Neural progenitor cell (in vitro differentiated cells): ENCODE data around the gene ZNRD2. TPM values are rescaled to one million over a fixed set of nuclear protein-coding genes. Genes with fewer than 3 reads are reported as not detected.

ENCODE experiments used
- DNase-seq: peaks from one replicate; pipeline ENCODE4 v3.0.0-alpha.2; 2016; ENCODE audit warnings: low spot score
- H2AFZ ChIP-seq: fragments of 200-600 bp; sonication (generic); replicated peaks from 2 replicates; pipeline ENCODE4 v1.6.1; 2016; ENCODE audit warnings: antibody characterized with exemption
- H3F3A ChIP-seq: fragments of 200-600 bp; sonication (generic); 2 replicates; pipeline ENCODE4 v1.6.1; 2016; ENCODE audit warnings: antibody characterized with exemption, low read depth
- H3K27ac ChIP-seq: fragments of 200-600 bp; sonication (generic); 2 replicates; pipeline ENCODE4 v1.5.1; 2016; ENCODE audit warnings: mild to moderate bottlenecking
- H3K27me3 ChIP-seq: fragments of 200-600 bp; sonication (generic); 2 replicates; pipeline ENCODE4 v1.6.1; 2016; ENCODE audit warnings: mild to moderate bottlenecking, moderate library complexity
- H3K36me3 ChIP-seq: fragments of 200-600 bp; sonication (generic); 2 replicates; pipeline ENCODE4 v1.5.1; 2016
- H3K4me1 ChIP-seq: fragments of 200-600 bp; sonication (generic); 2 replicates; pipeline ENCODE4 v1.6.1; 2016; ENCODE audit warnings: mixed run types
- H3K4me2 ChIP-seq: fragments of 200-600 bp; sonication (generic); 2 replicates; pipeline ENCODE4 v1.6.1; 2016
- H3K4me3 ChIP-seq: fragments of 200-600 bp; sonication (generic); 2 replicates; pipeline ENCODE4 v1.5.1; 2016
- H3K79me2 ChIP-seq: fragments of 200-600 bp; sonication (generic); 2 replicates; pipeline ENCODE4 v1.6.1; 2016; ENCODE audit warnings: low read depth
- H3K9ac ChIP-seq: fragments of 200-600 bp; sonication (generic); 2 replicates; pipeline ENCODE4 v1.6.1; 2016
- H3K9me3 ChIP-seq: fragments of 200-600 bp; sonication (generic); 2 replicates; pipeline ENCODE4 v1.5.1; 2016; ENCODE audit warnings: low read depth
- H4K20me1 ChIP-seq: fragments of 200-600 bp; sonication (generic); 2 replicates; pipeline ENCODE4 v1.6.1; 2016; ENCODE audit warnings: low read depth
- H3K27ac Mint-ChIP-seq: 3 replicates; pipeline ENCODE4 v1.8.0; 2021; ENCODE audit warnings: mixed read lengths
- H3K27me3 Mint-ChIP-seq: 2 replicates; pipeline ENCODE4 v1.8.0; 2022; ENCODE audit warnings: low read depth, mild to moderate bottlenecking, inconsistent platforms, moderate library complexity, mixed read lengths; ENCODE audit not compliant: insufficient read depth
- H3K36me3 Mint-ChIP-seq: 3 replicates; pipeline ENCODE4 v1.8.0; 2021; ENCODE audit warnings: mixed read lengths
- H3K4me1 Mint-ChIP-seq: 3 replicates; pipeline ENCODE4 v1.8.0; 2021; ENCODE audit warnings: mixed read lengths
- H3K4me3 Mint-ChIP-seq: 3 replicates; pipeline ENCODE4 v1.8.0; 2021; ENCODE audit warnings: mild to moderate bottlenecking, moderate library complexity, mixed read lengths
- H3K9me3 Mint-ChIP-seq: 3 replicates; pipeline ENCODE4 v1.8.0; 2020; ENCODE audit warnings: mixed read lengths
- CTCF ChIP-seq: fragments of 200-600 bp; sonication (generic); IDR thresholded peaks from 2 replicates; pipeline ENCODE4 v1.5.1; 2017; ENCODE audit warnings: antibody characterized with exemption, mild to moderate bottlenecking
- EZH2 ChIP-seq: fragments of 200-600 bp; sonication (generic); IDR thresholded peaks from 2 replicates; pipeline ENCODE4 v1.6.1; 2017; ENCODE audit warnings: antibody characterized with exemption, mild to moderate bottlenecking, moderate library complexity
- EZH2phosphoT487 ChIP-seq: fragments of 200-600 bp; sonication (generic); IDR thresholded peaks from 2 replicates; pipeline ENCODE4 v1.6.1; 2017; ENCODE audit warnings: antibody characterized with exemption
- total RNA-seq: library from RNA; depleted of rRNA; stranded (reverse); fragments of >200 nt; gene quantifications from 2 replicates; pipeline ENCODE4 v1.2.3, GENCODE V29; 2015; ENCODE audit warnings: low replicate concordance

The ZNRD2 gene
- total RNA-seq, 1 donor from 2014 or later = 15.5 TPM

- Mint-ChIP-seq H3K4me1 (peaks cover 35% of the 10 kb centered on the region), H3K27ac (no peak overlapping the region)
- no peak overlapping the region for H3K4me2 ChIP-seq
These were observed 4.4 kb upstream of the ZNRD2 start for GRCh38 chr11:65565624-65566453.

GRCh38 chr11:65569164-65569972 lies 909 bp upstream of the ZNRD2 start:
- peak overlapping the region; percentile 97 for H3K4me2 ChIP-seq
- H3F3A ChIP-seq = peaks cover 50% of the 10 kb centered on the region
- TF ChIP-seq EZH2phosphoT487 (no peak), EZH2 (no peak), CTCF (no peak)
- no peaks in the 10 kb centered on the region for H3K9me3 ChIP-seq
- H4K20me1 ChIP-seq = peaks cover 32% of the 10 kb centered on the region
- H3K4me1 ChIP-seq = peaks cover 22% of the 10 kb centered on the region
- peak overlapping the region; percentile 71 for H3K9ac ChIP-seq
- H3K4me3 ChIP-seq = peak overlapping the region; percentile 93
- peak overlapping the region; percentile 90 for H3K4me3 Mint-ChIP-seq
- peak overlapping the region; percentile 69 for H2AFZ ChIP-seq
- peak overlapping the region; percentile 44 for H3K27ac Mint-ChIP-seq
- no peak for DNase-seq
- no peaks in the 10 kb centered on the region for H3K9me3 Mint-ChIP-seq
- H3K27ac ChIP-seq = peak overlapping the region; percentile 76
- peaks cover 11% of the 10 kb centered on the region for H3K27me3 Mint-ChIP-seq
- peaks cover 5% of the 10 kb centered on the region for H3K36me3 Mint-ChIP-seq
- H3K27me3 ChIP-seq = peaks cover 6% of the 10 kb centered on the region
- H3K79me2 ChIP-seq = peaks cover 40% of the 10 kb centered on the region
- no peaks in the 10 kb centered on the region for H3K36me3 ChIP-seq
- peaks cover 45% of the 10 kb centered on the region for H3K4me1 Mint-ChIP-seq

More at GRCh38 chr11:65565624-65566453, 4.4 kb upstream of the ZNRD2 start:
- peaks cover 4% of the 10 kb centered on the region for H4K20me1 ChIP-seq
- no peak overlapping the region for H3K27ac ChIP-seq
- H2AFZ ChIP-seq = no peak overlapping the region
- Mint-ChIP-seq H3K4me3 (peak overlapping the region; percentile 58), H3K36me3 (peaks cover 3% of the 10 kb centered on the region), H3K27me3 (peaks cover 6% of the 10 kb centered on the region), H3K9me3 (no peaks in the 10 kb centered on the region)
- no peaks in the 10 kb centered on the region for H3K36me3 ChIP-seq
- H3K9me3 ChIP-seq = no peaks in the 10 kb centered on the region
- no peak overlapping the region for H3K4me3 ChIP-seq
- no peak overlapping the region for H3K9ac ChIP-seq
- no peak for DNase-seq
- TF ChIP-seq CTCF (no peak), EZH2 (no peak), EZH2phosphoT487 (no peak)
- H3K4me1 ChIP-seq = peaks cover 17% of the 10 kb centered on the region
- peaks cover 23% of the 10 kb centered on the region for H3K79me2 ChIP-seq
- H3F3A ChIP-seq = peaks cover 39% of the 10 kb centered on the region
- no peaks in the 10 kb centered on the region for H3K27me3 ChIP-seq

- H3K4me1 ChIP-seq = peaks cover 27% of the 10 kb centered on the region
- Mint-ChIP-seq H3K27ac (no peak overlapping the region), H3K27me3 (peaks cover 22% of the 10 kb centered on the region), H3K36me3 (peaks cover 13% of the 10 kb centered on the region), H3K4me1 (peaks cover 56% of the 10 kb centered on the region), H3K9me3 (no peaks in the 10 kb centered on the region), H3K4me3 (peak overlapping the region; percentile 90)
- peak overlapping the region; percentile 93 for H3K4me3 ChIP-seq
- no peak overlapping the region for H3K27ac ChIP-seq
- peak overlapping the region; percentile 97 for H3K4me2 ChIP-seq
- no peaks in the 10 kb centered on the region for H3K9me3 ChIP-seq
- no peak overlapping the region for H3K9ac ChIP-seq
- no peak overlapping the region for H2AFZ ChIP-seq
- H3K27me3 ChIP-seq = peaks cover 27% of the 10 kb centered on the region
- DNase-seq = no peak
- no peak for TF ChIP-seq CTCF
- TF ChIP-seq EZH2phosphoT487 = no peak
- TF ChIP-seq EZH2 = no peak
- no peaks in the 10 kb centered on the region for H3K36me3 ChIP-seq
- peaks cover 67% of the 10 kb centered on the region for H3F3A ChIP-seq
- H3K79me2 ChIP-seq = peaks cover 40% of the 10 kb centered on the region
- H4K20me1 ChIP-seq = peaks cover 48% of the 10 kb centered on the region
These were observed 1.1 kb downstream of the ZNRD2 start for GRCh38 chr11:65571420-65571819.
